ENCODE data around the gene SBSN.

DNA sequence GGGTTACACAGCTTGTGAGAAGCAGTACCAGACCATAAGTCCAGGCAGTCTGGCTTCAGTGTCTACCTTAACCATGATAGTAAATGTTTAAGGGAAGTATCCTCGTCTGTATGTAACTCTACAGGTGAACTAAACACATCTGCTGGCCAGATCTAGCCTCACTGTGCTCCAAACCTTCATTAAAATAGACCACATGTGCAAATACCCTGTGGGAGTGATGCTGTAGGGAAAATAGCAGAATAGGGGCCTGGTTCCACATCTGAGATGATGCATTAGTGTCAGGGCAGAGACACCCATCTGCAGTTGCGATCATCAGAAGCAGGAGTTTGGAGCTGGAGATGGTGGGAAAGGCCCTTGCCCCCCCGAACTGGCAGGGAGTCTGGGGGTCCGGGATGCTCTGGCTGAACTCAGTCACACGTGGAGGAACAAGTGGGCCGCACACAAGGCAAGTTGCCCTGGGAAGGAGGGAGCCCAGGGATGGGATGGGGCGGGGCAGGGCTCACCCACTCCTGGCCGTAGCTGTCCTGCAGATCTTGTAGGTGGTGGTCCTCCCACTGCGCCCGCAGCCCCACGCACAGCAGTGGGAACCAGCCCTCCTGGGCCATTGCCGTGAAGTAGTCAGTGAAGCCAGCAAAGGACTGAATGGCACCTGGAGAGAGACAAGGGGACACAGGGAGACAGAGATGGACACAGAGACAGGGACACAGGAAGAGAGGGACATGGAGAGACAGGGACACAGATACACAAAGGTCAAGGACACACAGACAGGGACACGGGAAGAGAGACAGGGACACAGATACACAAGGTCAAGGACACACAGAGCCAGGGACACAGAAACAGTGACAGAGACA is 24.6 kb upstream of the SBSN start:
- TF ChIP-seq, protein P1, sequence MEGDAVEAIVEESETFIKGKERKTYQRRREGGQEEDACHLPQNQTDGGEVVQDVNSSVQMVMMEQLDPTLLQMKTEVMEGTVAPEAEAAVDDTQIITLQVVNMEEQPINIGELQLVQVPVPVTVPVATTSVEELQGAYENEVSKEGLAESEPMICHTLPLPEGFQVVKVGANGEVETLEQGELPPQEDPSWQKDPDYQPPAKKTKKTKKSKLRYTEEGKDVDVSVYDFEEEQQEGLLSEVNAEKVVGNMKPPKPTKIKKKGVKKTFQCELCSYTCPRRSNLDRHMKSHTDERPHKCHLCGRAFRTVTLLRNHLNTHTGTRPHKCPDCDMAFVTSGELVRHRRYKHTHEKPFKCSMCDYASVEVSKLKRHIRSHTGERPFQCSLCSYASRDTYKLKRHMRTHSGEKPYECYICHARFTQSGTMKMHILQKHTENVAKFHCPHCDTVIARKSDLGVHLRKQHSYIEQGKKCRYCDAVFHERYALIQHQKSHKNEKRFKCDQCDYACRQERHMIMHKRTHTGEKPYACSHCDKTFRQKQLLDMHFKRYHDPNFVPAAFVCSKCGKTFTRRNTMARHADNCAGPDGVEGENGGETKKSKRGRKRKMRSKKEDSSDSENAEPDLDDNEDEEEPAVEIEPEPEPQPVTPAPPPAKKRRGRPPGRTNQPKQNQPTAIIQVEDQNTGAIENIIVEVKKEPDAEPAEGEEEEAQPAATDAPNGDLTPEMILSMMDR (IDR thresholded peaks at IDR 0.05; ENCODE audit: insufficient read depth, low read depth, low read length) = no peak
- TF ChIP-seq EZH2 (IDR thresholded peaks at IDR 0.05; ENCODE audit: insufficient read depth, low read length) = no peak
